Loucy (cell line): ENCODE results near the gene RAD51B.

Source experiments
- CTCF ChIP-seq: fragments of 200-600 bp; sonication (generic); conservative IDR thresholded peaks from 2 replicates; pipeline ENCODE4 v1.5.1; 2014; ENCODE audit warnings: mild to moderate bottlenecking, antibody characterized with exemption, low read length
- EZH2phosphoT487 ChIP-seq: fragments of 200-600 bp; IDR thresholded peaks from 2 replicates; pipeline ENCODE4 v1.6.1; 2018; ENCODE audit warnings: antibody characterized with exemption, mild to moderate bottlenecking, moderate library complexity, borderline replicate concordance

- TF ChIP-seq CTCF (no peak), EZH2phosphoT487 (no peak)
Measured at GRCh38 chr14:68271913-68272391, 452.4 kb downstream of the RAD51B start.
